GM10266 (cell line): ENCODE data around the gene KRTAP9-4.
"Not testable (repeated sequence)": the region's sequence is repeated elsewhere in the genome, so short reads cannot be mapped to it uniquely, and the experiment has no call there.

Source experiments
- DNase-seq: peaks from one replicate; pipeline ENCODE4 v3.0.0; 2012; ENCODE audit errors: extremely low spot score
- TF ChIP-seq, protein P1 (sequence below): IDR thresholded peaks from 2 replicates; pipeline ENCODE4 v1.5.1; 2012; ENCODE audit warnings: mild to moderate bottlenecking, low read depth; ENCODE audit not compliant: control insufficient read depth, insufficient read depth; ENCODE audit errors: missing control alignments

The KRTAP9-4 gene, protein sequence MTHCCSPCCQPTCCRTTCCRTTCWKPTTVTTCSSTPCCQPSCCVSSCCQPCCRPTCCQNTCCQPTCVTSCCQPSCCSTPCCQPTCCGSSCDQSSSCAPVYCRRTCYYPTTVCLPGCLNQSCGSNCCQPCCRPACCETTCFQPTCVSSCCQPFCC

DNA sequence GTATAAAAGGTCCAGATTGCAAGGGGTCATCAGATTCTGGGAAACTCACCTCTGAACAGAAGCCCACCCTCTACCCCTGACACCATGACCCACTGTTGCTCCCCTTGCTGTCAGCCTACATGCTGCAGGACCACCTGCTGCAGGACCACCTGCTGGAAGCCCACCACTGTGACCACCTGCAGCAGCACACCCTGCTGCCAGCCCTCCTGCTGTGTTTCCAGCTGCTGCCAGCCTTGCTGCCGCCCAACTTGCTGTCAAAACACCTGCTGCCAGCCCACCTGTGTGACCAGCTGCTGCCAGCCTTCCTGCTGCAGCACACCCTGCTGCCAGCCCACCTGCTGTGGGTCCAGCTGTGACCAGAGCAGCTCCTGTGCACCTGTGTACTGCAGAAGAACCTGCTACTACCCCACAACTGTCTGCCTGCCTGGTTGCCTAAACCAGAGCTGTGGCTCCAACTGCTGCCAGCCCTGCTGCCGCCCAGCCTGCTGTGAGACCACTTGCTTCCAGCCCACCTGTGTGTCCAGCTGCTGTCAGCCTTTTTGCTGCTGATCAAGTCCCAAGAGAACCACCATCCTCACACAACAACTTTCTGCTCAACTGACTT, at the start of gene KRTAP9-4:
TSS of gene KRTAP9-4 (plus strand) at position 51 of the 604 bp plus-strand sequence. CDS start at position 85, 34 bp downstream.
- DNase-seq = not testable (repeated sequence)

DNA sequence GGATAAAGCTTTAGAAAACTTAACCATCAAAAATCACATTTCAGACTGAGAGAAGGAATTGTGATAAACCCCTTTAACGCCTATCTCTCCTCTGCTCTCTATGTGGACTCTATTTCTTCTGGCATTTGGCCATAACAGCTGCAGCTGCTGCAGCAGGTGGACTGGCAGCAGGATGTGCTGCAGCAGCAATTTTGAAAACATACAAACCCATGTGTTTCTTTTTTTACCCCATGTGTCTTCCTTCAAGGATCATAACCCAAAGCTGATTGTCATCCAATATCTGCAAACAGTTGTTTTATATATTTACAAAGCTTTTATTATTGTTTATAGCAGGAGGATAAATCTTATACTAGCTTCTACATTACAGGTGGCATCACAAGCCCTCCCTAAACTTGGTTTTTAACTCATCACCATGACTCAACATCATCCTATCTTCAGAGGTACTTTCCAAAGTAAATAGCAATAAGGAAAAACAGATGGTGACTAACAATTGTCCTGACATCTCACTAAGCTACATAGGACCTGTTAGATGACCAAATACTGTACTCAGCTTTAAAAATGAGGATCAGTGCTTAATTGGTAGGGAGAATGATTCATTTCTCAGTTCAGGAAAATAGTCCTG, 37.5 kb upstream of the KRTAP9-4 start:
- DNase-seq = no peak
- TF ChIP-seq, protein P1, sequence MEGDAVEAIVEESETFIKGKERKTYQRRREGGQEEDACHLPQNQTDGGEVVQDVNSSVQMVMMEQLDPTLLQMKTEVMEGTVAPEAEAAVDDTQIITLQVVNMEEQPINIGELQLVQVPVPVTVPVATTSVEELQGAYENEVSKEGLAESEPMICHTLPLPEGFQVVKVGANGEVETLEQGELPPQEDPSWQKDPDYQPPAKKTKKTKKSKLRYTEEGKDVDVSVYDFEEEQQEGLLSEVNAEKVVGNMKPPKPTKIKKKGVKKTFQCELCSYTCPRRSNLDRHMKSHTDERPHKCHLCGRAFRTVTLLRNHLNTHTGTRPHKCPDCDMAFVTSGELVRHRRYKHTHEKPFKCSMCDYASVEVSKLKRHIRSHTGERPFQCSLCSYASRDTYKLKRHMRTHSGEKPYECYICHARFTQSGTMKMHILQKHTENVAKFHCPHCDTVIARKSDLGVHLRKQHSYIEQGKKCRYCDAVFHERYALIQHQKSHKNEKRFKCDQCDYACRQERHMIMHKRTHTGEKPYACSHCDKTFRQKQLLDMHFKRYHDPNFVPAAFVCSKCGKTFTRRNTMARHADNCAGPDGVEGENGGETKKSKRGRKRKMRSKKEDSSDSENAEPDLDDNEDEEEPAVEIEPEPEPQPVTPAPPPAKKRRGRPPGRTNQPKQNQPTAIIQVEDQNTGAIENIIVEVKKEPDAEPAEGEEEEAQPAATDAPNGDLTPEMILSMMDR = no peak

DNA sequence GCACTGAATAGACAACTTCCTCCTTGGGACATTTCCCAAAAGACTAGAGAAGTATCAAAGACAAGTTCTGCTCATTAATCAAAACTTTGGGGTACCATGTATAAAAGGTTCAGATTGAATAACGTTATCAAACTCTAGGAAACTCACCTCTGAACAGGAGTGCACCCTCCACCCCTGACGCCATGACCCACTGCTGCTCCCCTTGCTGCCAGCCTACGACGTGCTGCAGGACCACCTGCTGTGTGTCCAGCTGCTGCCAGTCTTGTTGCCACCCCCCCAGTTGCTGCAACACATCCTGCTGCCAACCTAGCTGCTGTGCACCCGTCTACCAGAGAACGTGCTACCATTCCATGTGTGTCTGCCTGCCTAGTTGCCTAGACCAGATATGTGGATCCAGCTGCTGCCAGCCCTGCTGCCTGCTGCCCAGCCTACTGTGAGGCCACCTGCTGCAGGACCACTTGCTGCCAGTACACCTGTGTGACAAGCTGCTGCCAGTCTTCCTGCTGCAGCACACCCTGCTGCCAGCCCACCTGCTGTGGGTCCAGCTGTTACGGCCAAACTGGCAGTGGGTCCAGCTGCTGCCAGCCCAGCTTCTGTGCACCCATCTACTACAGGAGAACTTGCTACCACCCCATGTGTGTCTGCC, 36.8 kb upstream of the KRTAP9-4 start:
- no peak for DNase-seq
- TF ChIP-seq, protein P1 = no peak

DNA sequence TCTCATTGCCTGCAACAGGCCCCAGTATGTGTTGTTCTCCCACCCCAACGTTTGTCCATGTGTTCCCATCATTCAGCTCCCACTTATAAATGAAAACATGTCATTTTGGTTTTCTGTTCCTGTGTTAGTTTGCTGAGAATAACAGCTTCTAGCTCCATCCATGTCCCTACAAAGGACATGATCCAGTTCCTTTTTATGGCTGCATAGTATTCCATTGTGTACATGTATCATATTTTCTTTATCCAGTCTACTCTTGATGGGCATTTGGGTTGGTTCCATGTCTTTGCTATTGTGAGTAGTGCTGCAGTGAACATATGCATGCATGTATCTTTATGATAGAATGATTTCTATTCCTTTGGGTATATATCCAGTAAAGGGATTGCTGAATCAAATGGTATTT, 33.8 kb upstream of the KRTAP9-4 start:
- no peak for DNase-seq
- TF ChIP-seq, protein P1 = no peak

DNA sequence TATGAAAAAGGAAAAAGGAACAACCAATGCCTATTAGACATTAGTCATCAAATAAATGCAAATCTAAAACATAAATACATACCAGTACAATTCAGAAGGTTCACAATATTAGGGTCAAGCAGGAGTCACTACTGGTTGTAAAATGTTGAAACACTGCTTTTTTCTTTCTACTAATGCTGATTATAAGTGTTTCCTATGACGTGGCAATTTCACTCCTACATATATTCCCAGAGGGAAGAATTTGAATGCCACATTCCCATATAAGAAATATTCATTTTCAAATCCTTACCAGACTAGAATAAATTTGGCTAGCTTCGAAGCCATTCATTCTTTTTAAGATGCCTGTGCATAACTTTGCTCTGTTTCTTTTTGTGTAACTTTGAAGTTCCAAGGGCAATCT, 25.7 kb upstream of the KRTAP9-4 start:
- TF ChIP-seq, protein P1 = no peak
- no peak for DNase-seq

DNA sequence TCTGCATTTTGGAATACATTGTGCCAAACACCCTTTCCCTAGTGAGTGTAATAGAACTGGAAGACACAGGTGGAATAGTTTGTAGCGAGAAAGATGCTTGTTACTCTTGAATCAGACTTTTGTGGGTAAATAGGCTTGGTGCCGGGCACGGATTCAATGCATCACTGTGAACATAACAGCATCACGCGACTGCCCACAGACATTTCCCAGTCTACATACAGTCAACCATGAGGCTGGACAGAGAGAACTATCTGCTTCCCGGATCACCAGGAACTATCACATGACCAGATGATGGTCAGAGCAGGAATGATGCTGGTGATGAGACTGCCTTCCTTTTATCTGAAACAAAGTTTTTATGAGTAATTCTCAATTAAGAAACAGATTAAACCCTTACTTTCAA, 23.4 kb upstream of the KRTAP9-4 start:
- DNase-seq = no peak
- TF ChIP-seq, protein P1 = no peak

DNA sequence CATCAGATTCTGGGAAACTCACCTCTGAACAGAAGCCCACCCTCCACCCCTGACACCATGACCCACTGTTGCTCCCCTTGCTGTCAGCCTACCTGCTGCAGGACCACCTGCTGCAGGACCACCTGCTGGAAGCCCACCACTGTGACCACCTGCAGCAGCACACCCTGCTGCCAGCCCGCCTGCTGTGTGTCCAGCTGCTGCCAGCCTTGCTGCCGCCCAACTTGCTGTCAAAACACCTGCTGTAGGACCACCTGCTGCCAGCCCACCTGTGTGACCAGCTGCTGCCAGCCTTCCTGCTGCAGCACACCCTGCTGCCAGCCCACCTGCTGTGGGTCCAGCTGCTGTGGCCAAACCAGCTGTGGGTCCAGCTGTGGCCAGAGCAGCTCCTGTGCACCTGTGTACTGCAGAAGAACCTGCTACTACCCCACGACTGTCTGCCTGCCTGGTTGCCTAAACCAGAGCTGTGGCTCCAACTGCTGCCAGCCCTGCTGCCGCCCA, 22.8 kb upstream of the KRTAP9-4 start, which contains the start of gene KRTAP9-2:
TSS of gene KRTAP9-2 (plus strand) at position 51 of the 498 bp plus-strand sequence. CDS start at position 58, 7 bp downstream.
- DNase-seq = not testable (repeated sequence)

DNA sequence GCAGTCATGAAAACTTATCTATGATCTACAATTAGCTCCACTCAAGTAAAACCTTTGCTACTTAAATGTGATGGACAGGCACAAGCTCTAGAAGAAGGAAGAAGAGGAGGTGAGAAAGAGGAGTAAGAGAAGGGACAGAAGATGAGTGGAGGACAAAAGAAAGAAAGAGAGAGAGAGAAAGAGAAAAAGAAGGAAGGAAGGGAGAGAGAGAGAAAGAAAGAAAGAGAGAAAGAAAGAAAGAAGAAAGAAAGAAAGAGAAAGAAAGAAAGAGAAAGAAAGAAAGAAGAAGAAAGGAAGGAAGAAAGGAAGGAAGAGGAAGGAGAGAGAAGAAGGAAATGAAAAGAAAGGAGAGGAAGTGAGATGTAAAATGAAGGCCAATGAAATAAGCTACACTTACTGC, 19.4 kb upstream of the KRTAP9-4 start:
- TF ChIP-seq, protein P1 = no peak

More for the DNA sequence above, 19.4 kb upstream of the KRTAP9-4 start:
- no peak for DNase-seq
